Measurements from ENCODE around the gene ABCD1. TPM values are rescaled to one million over a fixed set of nuclear protein-coding genes. Genes with fewer than 3 reads are reported as not detected.
"Not testable (repeated sequence)": the region's sequence is repeated elsewhere in the genome, so short reads cannot be mapped to it uniquely, and the experiment has no call there.

The ABCD1 gene
- total and polyA plus RNA-seq, 3 experiments from 2014 or later: 3.4 to 4.1 (median 3.9) TPM

GRCh38 chrX:153703036-153703370 lies 21.7 kb upstream of the ABCD1 start:
- POLR2A ChIA-PET: no interaction called here
- CTCF ChIA-PET: no interaction called here
- Mint-ChIP-seq H3K4me1 (peaks cover 0 to 4% (median 2%) of the 10 kb centered on the region in 3 donors), H3K36me3 (peaks cover 0 to 61% (median 0%) of the 10 kb centered on the region in 3 donors), H3K27ac (no peak overlapping the region), H3K27me3 (peaks cover 0 to 4% of the 10 kb centered on the region in 2 donors), H3K9me3 (no peaks in the 10 kb centered on the region), H3K4me3 (no peak overlapping the region)
- Histone ChIP-seq H3K27ac (ENCODE audit: low read depth, low read length) (no peak overlapping the region), H3K36me3 (ENCODE audit: insufficient read depth, low read length) (no peaks in the 10 kb centered on the region), H3K9me3 (ENCODE audit: low read length) (no peaks in the 10 kb centered on the region), H3K4me3 (ENCODE audit: low read length) (no peak overlapping the region), H3K27me3 (ENCODE audit: insufficient read depth, low read length, poor library complexity, severe bottlenecking) (no peaks in the 10 kb centered on the region), H3K4me1 (ENCODE audit: insufficient read depth, low read length) (no peaks in the 10 kb centered on the region)
- no peak for DNase-seq

- no peak overlapping the region for H3K4me3 Mint-ChIP-seq
- H3K4me1 Mint-ChIP-seq: peaks cover 0 to 4% (median 2%) of the 10 kb centered on the region in 3 donors
- H3K27ac ChIP-seq (ENCODE audit: low read depth, low read length): no peak overlapping the region
- H3K27ac Mint-ChIP-seq: no peak overlapping the region
- H3K27me3 Mint-ChIP-seq: peaks cover 0 to 4% of the 10 kb centered on the region in 2 donors
- ChIA-PET POLR2A (no interaction called here), CTCF (no interaction called here)
- H3K9me3 ChIP-seq (ENCODE audit: low read length): no peaks in the 10 kb centered on the region
- H3K27me3 ChIP-seq (ENCODE audit: insufficient read depth, low read length, poor library complexity, severe bottlenecking): no peaks in the 10 kb centered on the region
- peaks cover 0 to 62% (median 0%) of the 10 kb centered on the region in 3 donors for H3K36me3 Mint-ChIP-seq
- no peak for DNase-seq
- no peak overlapping the region for H3K4me3 ChIP-seq (ENCODE audit: low read length)
- no peaks in the 10 kb centered on the region for H3K9me3 Mint-ChIP-seq
- no peaks in the 10 kb centered on the region for H3K4me1 ChIP-seq (ENCODE audit: insufficient read depth, low read length)
- H3K36me3 ChIP-seq (ENCODE audit: insufficient read depth, low read length): no peaks in the 10 kb centered on the region
Observed at GRCh38 chrX:153704021-153704526, 20.6 kb upstream of the ABCD1 start.

GRCh38 chrX:153704631-153705402 lies 19.8 kb upstream of the ABCD1 start:
- H3K9me3 Mint-ChIP-seq; H3K4me3 Mint-ChIP-seq; H3K27me3 ChIP-seq (ENCODE audit: insufficient read depth, low read length, poor library complexity, severe bottlenecking); H3K4me1 ChIP-seq (ENCODE audit: insufficient read depth, low read length); H3K4me1 Mint-ChIP-seq; DNase-seq; CTCF ChIA-PET; H3K27ac Mint-ChIP-seq; H3K4me3 ChIP-seq (ENCODE audit: low read length); H3K27ac ChIP-seq (ENCODE audit: low read depth, low read length); H3K27me3 Mint-ChIP-seq; H3K9me3 ChIP-seq (ENCODE audit: low read length); POLR2A ChIA-PET; H3K36me3 ChIP-seq (ENCODE audit: insufficient read depth, low read length): not testable (repeated sequence)
- peaks cover 0 to 67% (median 0%) of the 10 kb centered on the region in 3 donors for H3K36me3 Mint-ChIP-seq

- H3K4me1 Mint-ChIP-seq; H3K4me1 ChIP-seq (ENCODE audit: insufficient read depth, low read length); DNase-seq; CTCF ChIA-PET; H3K9me3 ChIP-seq (ENCODE audit: low read length); H3K36me3 ChIP-seq (ENCODE audit: insufficient read depth, low read length); H3K27ac ChIP-seq (ENCODE audit: low read depth, low read length); H3K27ac Mint-ChIP-seq; H3K4me3 ChIP-seq (ENCODE audit: low read length); H3K27me3 ChIP-seq (ENCODE audit: insufficient read depth, low read length, poor library complexity, severe bottlenecking); H3K9me3 Mint-ChIP-seq; POLR2A ChIA-PET; H3K27me3 Mint-ChIP-seq; H3K4me3 Mint-ChIP-seq: not testable (repeated sequence)
- peaks cover 0 to 71% (median 0%) of the 10 kb centered on the region in 3 donors for H3K36me3 Mint-ChIP-seq
Observed at GRCh38 chrX:153705403-153706060, 19.1 kb upstream of the ABCD1 start.

- peak overlapping the region in 2 of 8 donors; percentile 82 to 93 for H3K27ac Mint-ChIP-seq
- H3K4me3 Mint-ChIP-seq: no peak overlapping the region
- peaks cover 0 to 70% (median 0%) of the 10 kb centered on the region in 3 donors for H3K36me3 Mint-ChIP-seq
- H3K27me3 Mint-ChIP-seq: peaks cover 0 to 8% of the 10 kb centered on the region in 2 donors
- POLR2A ChIA-PET: no interaction called here
- Histone ChIP-seq H3K36me3 (ENCODE audit: insufficient read depth, low read length) (no peaks in the 10 kb centered on the region), H3K4me1 (ENCODE audit: insufficient read depth, low read length) (no peaks in the 10 kb centered on the region), H3K27me3 (ENCODE audit: insufficient read depth, low read length, poor library complexity, severe bottlenecking) (no peaks in the 10 kb centered on the region), H3K4me3 (ENCODE audit: low read length) (no peak overlapping the region), H3K27ac (ENCODE audit: low read depth, low read length) (no peak overlapping the region), H3K9me3 (ENCODE audit: low read length) (no peaks in the 10 kb centered on the region)
- no peak for DNase-seq
- CTCF ChIA-PET: no interaction called here
- peaks cover 0 to 4% (median 2%) of the 10 kb centered on the region in 3 donors for H3K4me1 Mint-ChIP-seq
- H3K9me3 Mint-ChIP-seq: no peaks in the 10 kb centered on the region
Observed at GRCh38 chrX:153706799-153707198, 17.9 kb upstream of the ABCD1 start.

GRCh38 chrX:153707406-153707805 lies 17.2 kb upstream of the ABCD1 start:
- peaks cover 0 to 4% (median 2%) of the 10 kb centered on the region in 3 donors for H3K4me1 Mint-ChIP-seq
- peaks cover 0 to 8% of the 10 kb centered on the region in 2 donors for H3K27me3 Mint-ChIP-seq
- Histone ChIP-seq H3K36me3 (ENCODE audit: insufficient read depth, low read length) (no peaks in the 10 kb centered on the region), H3K9me3 (ENCODE audit: low read length) (no peaks in the 10 kb centered on the region), H3K4me3 (ENCODE audit: low read length) (no peak overlapping the region), H3K27ac (ENCODE audit: low read depth, low read length) (no peak overlapping the region), H3K4me1 (ENCODE audit: insufficient read depth, low read length) (no peaks in the 10 kb centered on the region), H3K27me3 (ENCODE audit: insufficient read depth, low read length, poor library complexity, severe bottlenecking) (no peaks in the 10 kb centered on the region)
- H3K27ac Mint-ChIP-seq: no peak overlapping the region
- CTCF ChIA-PET: interaction anchor here (1.1 kb wide), 1 partner anchor 20 kb away, joined by 3 read pairs; the partner anchor contains the start of gene SLC6A8
- peaks cover 0 to 68% (median 0%) of the 10 kb centered on the region in 3 donors for H3K36me3 Mint-ChIP-seq
- no peaks in the 10 kb centered on the region for H3K9me3 Mint-ChIP-seq
- no peak for DNase-seq
- no peak overlapping the region for H3K4me3 Mint-ChIP-seq
- POLR2A ChIA-PET: no interaction called here

GRCh38 chrX:153708415-153708814 lies 16.2 kb upstream of the ABCD1 start:
- CTCF ChIA-PET: interaction anchor here (0.9 to 1.1 kb wide), 2 partner anchors 12 to 21 kb away, joined by 3 read pairs; partner anchors contain the start of gene SLC6A8

More at GRCh38 chrX:153708415-153708814, 16.2 kb upstream of the ABCD1 start:
- H3K4me3 Mint-ChIP-seq: no peak overlapping the region
- H3K27ac Mint-ChIP-seq: peak overlapping the region in 1 of 8 donors; percentile 75
- H3K27me3 ChIP-seq (ENCODE audit: insufficient read depth, low read length, poor library complexity, severe bottlenecking): no peaks in the 10 kb centered on the region
- H3K9me3 Mint-ChIP-seq: no peaks in the 10 kb centered on the region
- no peak overlapping the region for H3K27ac ChIP-seq (ENCODE audit: low read depth, low read length)
- no peaks in the 10 kb centered on the region for H3K4me1 ChIP-seq (ENCODE audit: insufficient read depth, low read length)
- H3K9me3 ChIP-seq (ENCODE audit: low read length): no peaks in the 10 kb centered on the region
- peaks cover 0 to 9% of the 10 kb centered on the region in 2 donors for H3K27me3 Mint-ChIP-seq
- peak in 1 of 5 donors; percentile 5 for DNase-seq
- no peak overlapping the region for H3K4me3 ChIP-seq (ENCODE audit: low read length)
- H3K36me3 ChIP-seq (ENCODE audit: insufficient read depth, low read length): peaks cover 4% of the 10 kb centered on the region
- POLR2A ChIA-PET: no interaction called here
- H3K4me1 Mint-ChIP-seq: peaks cover 0 to 4% (median 2%) of the 10 kb centered on the region in 3 donors
- peaks cover 0 to 69% (median 0%) of the 10 kb centered on the region in 3 donors for H3K36me3 Mint-ChIP-seq
